HepG2 (cell line): ENCODE data around the gene ZNF821. TPM values are rescaled to one million over a fixed set of nuclear protein-coding genes. Genes with fewer than 3 reads are reported as not detected.

Source experiments
- ATAC-seq: fragments of 200-7000 bp; cut with Tn5 transposase; 3 replicates; pipeline ENCODE4 v1.9.1; 2020; ENCODE audit warnings: mild to moderate bottlenecking, moderate library complexity
- BruUV-seq: library from RNA; stranded (reverse); fragments of 400-500 nt; replicated peaks from 2 replicates; lab custom pipeline; 2021; lab: Mats Ljungman, UMichigan
- CTCF ChIA-PET: fragments of 300-600 bp; formaldehyde crosslinking; extraction: SDS; loops from one replicate; lab custom pipeline; 2021; ENCODE audit warnings: low total read pairs, inconsistent platforms, low intra/inter-chr PET ratio; lab: Yijun Ruan, JAX
- POLR2A ChIA-PET: fragments of 350-600 bp; sonication (Branson Sonifier 250); formaldehyde crosslinking; loops from one replicate; lab custom pipeline; 2020; ENCODE audit warnings: antibody characterized with exemption, inconsistent platforms; lab: Yijun Ruan, JAX
- DNase-seq: peaks from one replicate; pipeline ENCODE4 v3.0.0-alpha.2; 2015; ENCODE audit warnings: low spot score
- FAIRE-seq: peaks from 3 replicates; lab custom pipeline; 2011; peaks lifted over from hg19 to GRCh38; lab: Jason Lieb, UNC
- H2AFZ ChIP-seq: one replicate; pipeline ENCODE4 v1.6.1; 2011; ENCODE audit warnings: low read length, inconsistent platforms
- H3K27ac ChIP-seq: fragments of 300-600 bp; 3 replicates; pipeline ENCODE4 v1.8.0; 2011; ENCODE audit warnings: mixed run types, mild to moderate bottlenecking, mixed read lengths, low read length, inconsistent platforms; ENCODE audit not compliant: insufficient read depth; ENCODE audit errors: extremely low read length
- H3K27me3 ChIP-seq, 2 experiments: fragments of 200-600 bp in 1 of 2; 2 replicates in 1 of 2; 3 replicates in 1 of 2; pipeline versions ENCODE4 v1.6.0 to v1.8.0; 2011; ENCODE audit warnings: low read length in 2 of 2, mild to moderate bottlenecking in 2 of 2, moderate library complexity in 2 of 2, inconsistent platforms in 1 of 2; ENCODE audit not compliant: insufficient read depth in 2 of 2, control insufficient read depth in 1 of 2
- H3K36me3 ChIP-seq, 2 experiments: fragments of 200-600 bp in 1 of 2; replicated peaks in 1 of 2; 2 replicates in 1 of 2; 3 replicates in 1 of 2; pipeline versions ENCODE4 v1.5.1 to v1.8.0; 2011; ENCODE audit warnings: low read length in 2 of 2, inconsistent platforms in 1 of 2; ENCODE audit not compliant: insufficient read depth in 2 of 2, control insufficient read depth in 1 of 2
- H3K4me1 ChIP-seq: 2 replicates; pipeline ENCODE4 v1.5.1; 2012; ENCODE audit warnings: low read length, inconsistent platforms; ENCODE audit not compliant: insufficient read depth
- H3K4me2 ChIP-seq: 2 replicates; pipeline ENCODE4 v1.6.0; 2011; ENCODE audit warnings: low read depth, low read length, inconsistent platforms
- H3K4me3 ChIP-seq, 3 experiments: fragments of 200-600 bp in 1 of 3; sonication (generic), shearing (Covaris generic) in 1 of 3; replicated peaks in 1 of 3; 2 replicates each; pipeline ENCODE4 v1.5.1; 2011 to 2016; ENCODE audit warnings: low read length in 3 of 3, inconsistent platforms in 2 of 3, low read depth in 2 of 3, mild to moderate bottlenecking in 2 of 3, control low read depth in 1 of 3, mixed read lengths in 1 of 3; ENCODE audit not compliant: insufficient read depth in 1 of 3
- H3K79me2 ChIP-seq: one replicate; pipeline ENCODE4 v1.6.1; 2011; ENCODE audit warnings: low read length, inconsistent platforms; ENCODE audit not compliant: insufficient read depth
- H3K9ac ChIP-seq: 2 replicates; pipeline ENCODE4 v1.6.0; 2011; ENCODE audit warnings: mild to moderate bottlenecking, low read depth, low read length, inconsistent platforms; ENCODE audit not compliant: insufficient read depth
- H3K9me3 ChIP-seq: 2 replicates; pipeline ENCODE4 v1.5.1; 2012; ENCODE audit warnings: mild to moderate bottlenecking, low read length
- H4K20me1 ChIP-seq: 2 replicates; pipeline ENCODE4 v1.6.0; 2011; ENCODE audit warnings: inconsistent platforms, mild to moderate bottlenecking, low read length, moderate library complexity; ENCODE audit not compliant: insufficient read depth
- EEA1 ChIP-seq: sonication (generic); formaldehyde crosslinking; IDR thresholded peaks from 2 replicates; pipeline ENCODE4 v1.5.1; 2020; ENCODE audit warnings: mild to moderate bottlenecking, missing genetic modification reagents, borderline replicate concordance
- GPBP1L1 ChIP-seq: sonication (generic); formaldehyde crosslinking; IDR thresholded peaks from 2 replicates; pipeline ENCODE4 v1.5.0; 2020; ENCODE audit warnings: mild to moderate bottlenecking, missing genetic modification reagents
- HCFC1 ChIP-seq: fragments of 150-350 bp; IDR thresholded peaks from 2 replicates; pipeline ENCODE4 v1.6.1; 2014; ENCODE audit warnings: low read depth, low read length
- KAT7 ChIP-seq: IDR thresholded peaks from 2 replicates; pipeline ENCODE4 v1.6.1; 2018; ENCODE audit warnings: borderline replicate concordance, missing compliant biosample characterization
- MZF1 ChIP-seq: sonication (generic); formaldehyde crosslinking; IDR thresholded peaks from 2 replicates; pipeline ENCODE4 v1.8.1; 2023; ENCODE audit warnings: mild to moderate bottlenecking, missing genetic modification reagents, borderline replicate concordance
- SKIL ChIP-seq: sonication (generic); formaldehyde crosslinking; IDR thresholded peaks from 2 replicates; pipeline ENCODE4 v1.8.0; 2022; ENCODE audit warnings: missing genetic modification reagents, mild to moderate bottlenecking, moderate library complexity, borderline replicate concordance
- SP4 ChIP-seq: sonication (generic); formaldehyde crosslinking; IDR thresholded peaks from 2 replicates; pipeline ENCODE4 v1.8.1; 2023; ENCODE audit warnings: mild to moderate bottlenecking, missing genetic modification reagents
- ZKSCAN1 ChIP-seq: fragments of 150-350 bp; IDR thresholded peaks from 2 replicates; pipeline ENCODE4 v1.6.1; 2014; ENCODE audit warnings: low read length
- ZMYM2 ChIP-seq: sonication (generic); formaldehyde crosslinking; IDR thresholded peaks from 2 replicates; pipeline ENCODE4 v1.8.0; 2022; ENCODE audit warnings: mild to moderate bottlenecking, missing genetic modification reagents
- ZNF205 ChIP-seq: IDR thresholded peaks from 2 replicates; pipeline ENCODE4 v1.6.1; 2018; ENCODE audit warnings: missing biosample characterization, missing genetic modification reagents
- ZNF383 ChIP-seq: sonication (generic); formaldehyde crosslinking; IDR thresholded peaks from 2 replicates; pipeline ENCODE4 v1.4.0; 2020; ENCODE audit warnings: missing genetic modification reagents, mild to moderate bottlenecking, borderline replicate concordance
- ZNF44 ChIP-seq: sonication (generic); formaldehyde crosslinking; IDR thresholded peaks from 2 replicates; pipeline ENCODE4 v1.5.1; 2020; ENCODE audit warnings: mild to moderate bottlenecking, missing genetic modification reagents
- ZNF510 ChIP-seq: sonication (generic); formaldehyde crosslinking; IDR thresholded peaks from 2 replicates; pipeline ENCODE4 v1.4.0; 2020; ENCODE audit warnings: low read depth, mild to moderate bottlenecking, missing genetic modification reagents
- WGBS: methylation state at CpG from one replicate; pipeline ENCODE4 v1.1.6; 2017; ENCODE audit warnings: low lambda C conversion rate; 5-methylcytosine and 5-hydroxymethylcytosine counted together
- in situ Hi-C: cut with HindIII; loops from 2 replicates; pipeline ENCODE4 v1.10.0; 2017; ENCODE audit warnings: low pct_unique_long_range_greater_than_20kb; ENCODE audit not compliant: extremely low pct_ligation_motif_present
- intact Hi-C: fragments of 100-400 bp; cut with micrococcal nuclease; formaldehyde crosslinking; loops from one replicate; pipeline ENCODE4 v1.10.0; 2022; ENCODE audit not compliant: unreplicated experiment
- polyA plus RNA-seq, 8 experiments: library from polyadenylated mRNA; depleted of rRNA in 3 of 8; stranded (reverse) in 7 of 8; unstranded in 1 of 8; fragments of >200 nt; fragmentation: Illumina TruSeq in 4 of 8; extraction: Trizol in 4 of 8; gene quantifications; 2 replicates each; pipeline versions ENCODE4 v1.2.1 to v1.2.3, GENCODE V29; 2011 to 2016; ENCODE audit warnings: low read depth in 4 of 8, missing spikeins in 1 of 8, mixed read lengths in 1 of 8; ENCODE audit not compliant: insufficient read depth in 1 of 8
- total RNA-seq, 5 experiments: library from RNA; depleted of rRNA; stranded (reverse); fragments of >200 nt; fragmentation: Illumina TruSeq; extraction: Trizol; gene quantifications; 2 replicates each; pipeline ENCODE4 v1.2.3, GENCODE V29; 2016; ENCODE audit warnings: low read depth in 1 of 5
- TF ChIP-seq, protein P1 (sequence below): IDR thresholded peaks from 2 replicates; pipeline ENCODE4 v1.6.1; 2016; ENCODE audit warnings: mild to moderate bottlenecking
- TF ChIP-seq, protein P2 (sequence below): sonication (generic); formaldehyde crosslinking; IDR thresholded peaks from 2 replicates; pipeline ENCODE4 v1.4.0; 2020; ENCODE audit warnings: mild to moderate bottlenecking, missing genetic modification reagents

ZNF821 gene
- total and polyA plus RNA-seq, 2 of the 13 experiments (the other 11 are each of a cell fraction or from before 2014, with no cell fraction given), result 7.0 to 9.1 TPM

- TF ChIP-seq ZNF383 (CRISPR knock-in tag), result 0 out of 2 replicates have a peak, but pooled peaks have one; percentile 0
These were observed 10.4 kb upstream of the ZNF821 start (continued) for GRCh38 chr16:71894229-71894920.

DNA sequence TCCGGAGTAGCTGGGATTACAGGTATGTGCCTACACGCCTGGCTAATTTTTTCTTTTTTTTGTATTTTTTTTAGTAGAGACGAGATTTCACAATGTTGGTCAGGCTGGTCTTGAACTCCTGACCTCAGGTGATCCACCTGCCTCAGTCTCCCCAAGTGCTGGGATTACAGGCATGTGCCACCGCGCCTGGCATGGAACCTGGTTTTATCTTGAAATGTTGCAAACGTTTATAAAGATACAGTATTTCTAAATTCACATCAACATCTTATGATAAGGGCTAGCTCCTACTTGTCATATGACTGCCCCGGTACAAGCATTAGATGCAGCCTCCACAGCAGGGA lies 9.9 kb upstream of the ZNF821 start:
- in situ Hi-C loops (no loop called here), intact Hi-C loops (loop anchor here (2.0 kb wide), 1 partner anchor 67 kb away; no protein-coding TSS in a partner anchor)
- Histone ChIP-seq H3K4me1 (peaks cover 45% of the 10 kb centered on the region), H3K4me2 (peak overlapping the region; percentile 100), H3K79me2 (peaks cover 37% of the 10 kb centered on the region), H3K27ac (peak overlapping the region; percentile 95), H3K9me3 (no peaks in the 10 kb centered on the region), H2AFZ (no peak overlapping the region), H3K9ac (peak overlapping the region; percentile 98), H4K20me1 (peaks cover 25% of the 10 kb centered on the region), H3K36me3 (peaks cover 0 to 5% of the 10 kb centered on the region in 2 experiments; a peak in 1 of 5 replicates), H3K4me3 (peak overlapping the region; percentile 85 to 98 (median 95)), H3K27me3 (no peaks in the 10 kb centered on the region; a peak in 1 of 5 replicates)
- ChIA-PET CTCF (no interaction called here), POLR2A (interaction anchor here (0.7 to 4.9 kb wide), 7 partner anchors 10 to 200 kb away, joined by 3 to 59 read pairs (median 5); partner anchors contain the start of genes AP1G1, DHX38, TXNL4B and ZNF821)
- WGBS, result 25% methylated on average over 7 of the region's 7 CpGs
- BruUV-seq, result no TSS peak
- DNase-seq (no peak), FAIRE-seq (no peak), ATAC-seq (no peak)
- TF ChIP-seq SKIL (CRISPR knock-in tag) (no peak), ZNF205 (CRISPR knock-in tag) (no peak), HCFC1 (no peak), MZF1 (CRISPR knock-in tag) (no peak), ZMYM2 (CRISPR knock-in tag) (peak; percentile 49), ZKSCAN1 (no peak), GPBP1L1 (no peak), EEA1 (CRISPR knock-in tag) (no peak), KAT7 (CRISPR knock-in tag) (no peak; the same call in 1 of the 2 replicates), SP4 (0 out of 2 replicates have a peak, but pooled peaks have one; percentile 38), ZNF44 (CRISPR knock-in tag) (no peak), ZNF510 (CRISPR knock-in tag) (0 out of 2 replicates have a peak, but pooled peaks have one; percentile 64)
- TF ChIP-seq, protein P1, sequence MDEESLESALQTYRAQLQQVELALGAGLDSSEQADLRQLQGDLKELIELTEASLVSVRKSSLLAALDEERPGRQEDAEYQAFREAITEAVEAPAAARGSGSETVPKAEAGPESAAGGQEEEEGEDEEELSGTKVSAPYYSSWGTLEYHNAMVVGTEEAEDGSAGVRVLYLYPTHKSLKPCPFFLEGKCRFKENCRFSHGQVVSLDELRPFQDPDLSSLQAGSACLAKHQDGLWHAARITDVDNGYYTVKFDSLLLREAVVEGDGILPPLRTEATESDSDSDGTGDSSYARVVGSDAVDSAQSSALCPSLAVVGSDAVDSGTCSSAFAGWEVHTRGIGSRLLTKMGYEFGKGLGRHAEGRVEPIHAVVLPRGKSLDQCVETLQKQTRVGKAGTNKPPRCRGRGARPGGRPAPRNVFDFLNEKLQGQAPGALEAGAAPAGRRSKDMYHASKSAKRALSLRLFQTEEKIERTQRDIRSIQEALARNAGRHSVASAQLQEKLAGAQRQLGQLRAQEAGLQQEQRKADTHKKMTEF (CRISPR knock-in tag), result no peak
- TF ChIP-seq, protein P2, sequence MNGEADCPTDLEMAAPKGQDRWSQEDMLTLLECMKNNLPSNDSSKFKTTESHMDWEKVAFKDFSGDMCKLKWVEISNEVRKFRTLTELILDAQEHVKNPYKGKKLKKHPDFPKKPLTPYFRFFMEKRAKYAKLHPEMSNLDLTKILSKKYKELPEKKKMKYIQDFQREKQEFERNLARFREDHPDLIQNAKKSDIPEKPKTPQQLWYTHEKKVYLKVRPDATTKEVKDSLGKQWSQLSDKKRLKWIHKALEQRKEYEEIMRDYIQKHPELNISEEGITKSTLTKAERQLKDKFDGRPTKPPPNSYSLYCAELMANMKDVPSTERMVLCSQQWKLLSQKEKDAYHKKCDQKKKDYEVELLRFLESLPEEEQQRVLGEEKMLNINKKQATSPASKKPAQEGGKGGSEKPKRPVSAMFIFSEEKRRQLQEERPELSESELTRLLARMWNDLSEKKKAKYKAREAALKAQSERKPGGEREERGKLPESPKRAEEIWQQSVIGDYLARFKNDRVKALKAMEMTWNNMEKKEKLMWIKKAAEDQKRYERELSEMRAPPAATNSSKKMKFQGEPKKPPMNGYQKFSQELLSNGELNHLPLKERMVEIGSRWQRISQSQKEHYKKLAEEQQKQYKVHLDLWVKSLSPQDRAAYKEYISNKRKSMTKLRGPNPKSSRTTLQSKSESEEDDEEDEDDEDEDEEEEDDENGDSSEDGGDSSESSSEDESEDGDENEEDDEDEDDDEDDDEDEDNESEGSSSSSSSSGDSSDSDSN (CRISPR knock-in tag), result no peak
